AG04449 (cell line): Measurements from ENCODE around the gene MRPS25.
"Not testable (repeated sequence)": the region's sequence is repeated elsewhere in the genome, so short reads cannot be mapped to it uniquely, and the experiment has no call there.

Source experiments
- CTCF ChIA-PET: fragments of 350-600 bp; formaldehyde crosslinking; extraction: SDS; loops from one replicate; lab custom pipeline; 2021; ENCODE audit warnings: antibody characterized with exemption; lab: Yijun Ruan, JAX
- POLR2A ChIA-PET: fragments of 400-600, 350-600 bp; formaldehyde crosslinking; extraction: SDS; loops from one replicate; lab custom pipeline; 2020; ENCODE audit warnings: antibody characterized with exemption, inconsistent platforms; lab: Yijun Ruan, JAX
- DNase-seq: peaks from one replicate; pipeline ENCODE4 v3.0.0-alpha.2; 2010; ENCODE audit warnings: low read depth, low spot score
- H3K4me3 ChIP-seq: 2 replicates; pipeline ENCODE4 v1.5.1; 2011; ENCODE audit warnings: low read depth, mild to moderate bottlenecking, control low read depth, low read length
- CTCF ChIP-seq: IDR thresholded peaks from one replicate; pipeline ENCODE4 v1.5.1; 2011; ENCODE audit warnings: mild to moderate bottlenecking, moderate library complexity, low read length, control low read depth, inconsistent platforms; ENCODE audit not compliant: insufficient read depth; ENCODE audit errors: missing control alignments

Gene MRPS25

GRCh38 chr3:15009167-15009566, 55.9 kb downstream of the MRPS25 start:
- TF ChIP-seq CTCF = no peak
- ChIA-PET CTCF (no interaction called here), POLR2A (no interaction called here)
- DNase-seq = no peak
- H3K4me3 ChIP-seq = no peak overlapping the region

- H3K4me3 ChIP-seq = no peak overlapping the region
- POLR2A ChIA-PET = no interaction called here
- peak; percentile 87 for DNase-seq
- TF ChIP-seq CTCF = no peak
- CTCF ChIA-PET = interaction anchor here (1.1 kb wide), 2 partner anchors 61 to 81 kb away, joined by 3 to 4 read pairs; partner anchors contain the start of gene NR2C2
Measured at GRCh38 chr3:15007681-15008141, 57.4 kb downstream of the MRPS25 start.

- CTCF ChIA-PET, DNase-seq, H3K4me3 ChIP-seq, POLR2A ChIA-PET: not testable (repeated sequence)
Measured at GRCh38 chr3:14999182-14999581, 65.9 kb downstream of the MRPS25 start.
